GM19240 (cell line): ENCODE measurements around the gene DLGAP3.
"Not testable (repeated sequence)": the region's sequence is repeated elsewhere in the genome, so short reads cannot be mapped to it uniquely, and the experiment has no call there.

ENCODE experiments used
- DNase-seq: peaks from one replicate; pipeline ENCODE4 v3.0.0; 2011; ENCODE audit warnings: low spot score; ENCODE audit not compliant: insufficient read length

DLGAP3 gene

GRCh38 chr1:34929497-34929852 is at the start of gene DLGAP3:
Gene DLGAP3, minus strand, starts transcription at chr1:34929650. Its CDS starts 24,267 bp downstream, at chr1:34905383.
- no peak for DNase-seq

GRCh38 chr1:34978921-34979320 is 49.5 kb upstream of the DLGAP3 start:
- no peak for DNase-seq

DNA sequence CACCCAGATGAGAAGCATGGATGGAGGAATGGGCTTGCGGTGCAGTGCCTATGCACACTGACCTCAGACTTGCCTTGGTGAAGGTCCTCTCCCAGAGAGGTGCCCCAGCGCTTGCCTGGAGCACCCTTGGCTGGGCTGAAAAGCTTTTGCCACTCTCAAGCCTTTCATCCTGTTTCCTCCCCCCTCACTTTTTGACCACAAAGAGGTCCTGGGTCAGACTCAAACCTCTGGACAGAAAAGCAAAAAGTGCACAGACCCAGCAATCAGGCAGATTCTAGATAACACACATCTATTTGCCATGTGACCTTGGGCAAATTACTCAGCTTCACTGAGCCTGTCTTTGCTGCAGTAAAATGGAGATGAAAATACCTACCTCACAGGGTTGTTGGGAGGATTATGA is 48.4 kb upstream of the DLGAP3 start:
- DNase-seq = no peak

DNA sequence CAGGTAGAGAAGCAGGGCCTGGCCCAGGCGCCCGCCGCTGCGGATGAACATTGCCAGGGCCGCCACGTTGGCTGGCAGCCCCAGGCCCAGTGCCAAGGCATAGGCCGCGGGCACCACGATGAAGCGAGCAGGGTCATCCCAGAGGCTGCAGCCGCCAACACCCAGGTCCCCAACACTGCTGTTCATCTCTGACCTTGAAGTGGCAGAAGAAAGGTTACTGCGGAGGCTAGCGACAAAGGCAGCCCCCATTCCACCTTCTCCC is 47.7 kb upstream of the DLGAP3 start:
- no peak for DNase-seq

DNA sequence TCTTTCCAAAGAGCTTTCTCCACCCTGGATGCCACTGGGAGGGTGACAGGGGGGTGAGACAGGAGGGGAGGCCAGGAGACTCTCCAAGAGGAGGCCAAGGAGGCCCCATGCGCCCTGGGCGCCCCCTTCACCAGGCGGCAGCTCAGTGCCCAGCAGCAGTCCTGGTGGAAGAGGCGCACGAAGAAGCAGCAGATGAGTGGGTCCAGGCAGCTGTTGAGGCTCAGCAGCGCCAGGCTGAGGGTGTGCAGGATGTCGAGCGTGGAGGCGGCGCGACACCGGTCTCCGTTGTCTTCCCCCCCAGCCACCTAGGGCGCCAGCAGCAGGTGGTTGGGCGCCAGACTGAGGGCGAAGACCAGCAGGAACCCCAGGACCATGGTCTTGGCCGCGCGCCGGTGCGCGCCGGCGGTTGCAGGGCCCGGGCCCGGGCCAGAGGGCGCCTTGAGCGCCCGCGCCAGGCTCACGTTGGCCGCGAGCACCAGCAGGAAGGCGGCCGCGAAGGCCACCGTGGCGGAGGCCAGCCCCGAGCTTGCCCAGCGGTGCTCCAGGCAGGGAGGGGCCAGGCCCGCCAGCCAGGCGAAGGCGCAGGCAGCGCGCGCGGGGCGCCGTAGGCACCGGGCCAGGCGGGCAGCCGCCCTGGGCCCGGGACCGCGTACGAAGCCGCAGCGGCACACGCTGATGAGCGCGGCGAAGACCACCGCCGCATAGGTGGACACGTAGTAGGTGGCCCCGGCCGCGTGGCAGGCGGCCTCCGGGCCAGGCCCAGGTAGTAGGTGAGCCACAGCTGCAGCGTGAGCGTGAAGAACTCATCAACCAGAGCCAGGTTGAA is 47.1 kb upstream of the DLGAP3 start:
- no peak for DNase-seq

DNA sequence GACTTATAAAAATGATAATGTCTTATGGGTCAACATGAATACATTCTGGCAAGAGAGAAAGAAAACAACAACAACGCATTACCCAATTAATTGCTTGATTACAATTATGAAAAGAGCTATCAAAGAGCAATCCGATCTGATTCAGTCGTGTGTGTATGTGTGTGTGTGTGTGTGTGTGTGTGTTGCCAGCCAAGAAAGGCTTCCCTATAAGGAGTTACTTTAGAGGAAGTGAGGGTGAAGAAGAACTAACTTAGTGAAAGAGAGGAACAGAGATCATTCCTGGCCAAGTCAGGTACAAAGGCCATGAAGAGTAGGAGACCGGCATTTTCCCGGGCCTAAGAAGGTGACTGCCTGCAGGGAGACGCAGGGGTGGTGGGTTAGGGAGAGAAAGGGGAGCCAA is 46.3 kb upstream of the DLGAP3 start:
- no peak for DNase-seq

- DNase-seq = no peak
These were observed 45.9 kb upstream of the DLGAP3 start for GRCh38 chr1:34975338-34975737.

DNA sequence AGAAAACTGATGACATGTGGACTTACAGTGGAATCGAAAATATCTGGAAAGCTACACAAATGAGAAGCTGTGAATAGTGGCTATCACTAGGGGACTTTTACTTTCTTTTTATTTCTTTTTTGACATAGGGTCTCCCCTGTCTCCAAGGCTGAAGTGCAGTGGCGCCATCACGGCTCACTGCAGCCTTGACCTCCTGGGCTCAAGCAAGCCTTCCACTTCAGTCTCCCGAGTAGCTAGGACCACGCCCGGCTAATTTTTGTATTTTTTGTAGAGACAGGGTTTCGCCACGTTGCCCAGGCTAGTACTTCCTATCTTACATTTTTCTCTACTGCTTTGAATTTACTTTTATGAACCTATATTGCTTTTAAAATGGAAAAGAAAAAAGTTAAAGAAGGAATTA is 45.2 kb upstream of the DLGAP3 start:
- DNase-seq = no peak

DNA sequence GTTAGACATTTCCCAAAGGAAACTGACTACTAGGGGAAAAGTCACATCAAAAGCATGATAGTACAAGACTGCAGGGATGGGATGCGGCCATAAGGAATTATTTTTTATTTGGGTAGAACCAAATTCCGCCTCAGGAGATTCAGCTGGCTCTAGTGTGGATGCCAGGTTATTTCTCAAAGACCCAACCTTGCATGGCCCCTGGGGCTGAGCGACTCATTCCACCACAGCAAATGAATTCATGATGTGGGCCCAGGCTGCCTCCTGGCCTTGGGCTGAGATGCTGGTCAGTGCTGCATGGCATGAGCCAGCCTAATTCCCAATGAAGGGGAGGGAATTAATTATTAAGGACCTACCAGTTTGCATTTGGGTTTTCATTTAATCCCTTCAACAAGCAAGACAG is 43.9 kb upstream of the DLGAP3 start:
- no peak for DNase-seq

- DNase-seq = no peak
These were observed 41.4 kb upstream of the DLGAP3 start for GRCh38 chr1:34970829-34971228.

DNA sequence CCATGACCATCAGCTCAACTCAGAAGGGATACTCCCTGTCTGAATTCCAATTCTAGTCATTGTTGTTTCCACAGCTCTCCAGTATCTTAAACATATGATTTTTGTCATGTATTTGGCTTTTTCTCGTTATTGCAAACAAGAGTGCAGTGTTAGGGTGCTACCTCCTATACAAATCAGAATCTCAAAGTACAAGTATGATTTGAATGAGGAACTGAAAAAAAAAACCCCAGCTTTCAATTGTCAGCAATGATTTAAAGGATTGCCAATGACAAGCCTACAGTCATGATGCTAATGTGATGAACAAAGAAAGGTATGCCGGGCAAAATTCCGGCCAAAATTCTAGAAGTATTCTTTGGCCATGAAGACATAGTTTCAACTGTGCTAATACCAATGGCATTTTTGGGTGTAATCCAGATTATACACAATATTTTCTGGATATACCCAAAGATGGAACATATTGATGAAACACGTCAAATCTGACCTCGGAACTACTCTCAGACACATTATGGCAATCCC is 40.8 kb upstream of the DLGAP3 start:
- DNase-seq = no peak

- not testable (repeated sequence) for DNase-seq
These were observed 38.8 kb upstream of the DLGAP3 start for GRCh38 chr1:34968297-34968696.

GRCh38 chr1:34967672-34968071 is 38.2 kb upstream of the DLGAP3 start:
- DNase-seq = not testable (repeated sequence)

- DNase-seq = no peak
These were observed 36.1 kb upstream of the DLGAP3 start for GRCh38 chr1:34965597-34965996.

DNA sequence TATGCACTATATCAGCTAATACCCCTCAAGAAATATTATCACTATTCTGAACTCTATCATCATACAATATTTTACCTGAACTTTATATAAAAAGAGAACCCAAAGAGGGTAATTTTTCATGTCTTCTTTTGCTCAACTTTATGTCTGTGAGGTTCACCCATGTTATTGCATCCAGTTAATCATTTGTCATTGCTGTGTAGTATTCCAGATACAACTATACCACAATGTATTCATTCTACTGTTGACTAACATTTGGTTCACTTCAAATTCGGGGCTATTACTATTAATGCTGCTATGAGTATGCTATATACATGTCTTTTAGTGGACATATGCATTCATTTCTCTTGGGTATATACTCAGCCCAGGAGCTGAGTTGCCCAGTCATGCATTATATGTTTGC is 21.0 kb upstream of the DLGAP3 start:
- DNase-seq = no peak

DNA sequence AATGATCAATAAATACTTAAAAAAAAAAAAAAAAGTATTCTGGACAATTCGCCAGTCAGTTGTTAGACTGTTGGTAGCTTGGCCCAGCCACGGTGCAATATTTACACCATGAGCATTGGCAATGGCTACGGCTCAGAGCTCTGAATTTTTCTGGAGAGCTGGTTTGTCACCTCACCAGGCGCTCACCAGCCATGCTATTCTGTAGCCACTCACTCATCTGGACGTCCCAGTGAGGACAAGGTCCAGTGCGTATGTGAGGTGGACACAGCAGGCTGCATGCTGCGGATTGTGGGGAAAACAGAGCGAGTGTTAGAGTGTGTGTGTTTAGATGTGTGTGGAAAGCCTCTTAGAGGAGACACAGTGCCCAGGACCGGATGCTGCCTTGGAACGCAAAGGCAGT is 19.3 kb upstream of the DLGAP3 start:
- DNase-seq = not testable (repeated sequence)

DNA sequence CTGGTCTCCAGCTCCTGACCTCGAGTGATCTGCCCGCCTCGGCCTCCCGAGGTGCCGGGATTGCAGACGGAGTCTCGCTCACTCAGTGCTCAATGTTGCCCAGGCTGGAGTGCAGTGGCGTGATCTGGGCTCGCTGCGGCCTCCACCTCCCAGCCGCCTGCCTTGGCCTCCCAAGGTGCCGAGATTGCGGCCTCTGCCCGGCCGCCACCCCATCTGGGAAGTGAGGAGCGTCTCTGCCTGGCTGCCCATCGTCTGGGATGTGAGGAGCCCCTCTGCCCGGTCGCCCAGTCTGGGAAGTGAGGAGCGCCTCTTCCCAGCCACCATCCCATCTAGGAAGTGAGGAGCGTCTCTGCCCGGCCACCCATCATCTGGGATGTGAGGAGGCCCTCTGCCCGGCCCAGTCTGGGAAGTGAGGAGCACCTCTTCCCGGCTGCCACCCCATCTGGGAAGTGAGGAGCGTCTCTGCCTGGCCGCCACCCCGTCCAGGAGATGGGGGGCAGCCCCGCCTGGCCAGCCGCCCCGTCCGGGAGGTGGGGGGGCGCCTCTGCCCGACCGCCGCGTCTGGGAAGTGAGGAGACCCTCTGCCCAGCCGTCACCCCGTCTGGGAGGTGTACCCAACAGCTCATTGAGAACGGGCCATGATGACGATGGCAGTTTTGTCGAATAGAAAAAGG is 18.3 kb upstream of the DLGAP3 start:
- not testable (repeated sequence) for DNase-seq

DNA sequence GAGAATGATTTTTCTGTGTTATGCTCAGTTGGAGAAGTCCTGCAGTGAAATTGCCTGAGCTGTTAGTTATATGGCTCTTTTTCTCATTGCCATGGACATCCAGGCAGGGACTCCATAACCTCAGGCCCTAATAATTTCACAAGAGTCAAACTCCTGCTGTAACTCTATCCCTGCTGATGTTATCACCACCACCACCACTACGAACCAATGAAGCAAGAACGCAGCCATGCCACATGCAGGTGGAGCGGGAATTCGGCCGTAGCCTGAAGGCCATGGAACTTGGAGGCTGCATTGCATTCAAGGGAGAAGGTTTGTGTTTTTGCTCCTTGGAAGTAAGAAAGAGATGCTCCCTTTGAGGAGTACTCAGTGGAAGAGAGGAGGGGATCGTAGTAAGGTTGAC is 16.8 kb upstream of the DLGAP3 start:
- no peak for DNase-seq

GRCh38 chr1:34941798-34942197 is 12.3 kb upstream of the DLGAP3 start:
- not testable (repeated sequence) for DNase-seq

DNA sequence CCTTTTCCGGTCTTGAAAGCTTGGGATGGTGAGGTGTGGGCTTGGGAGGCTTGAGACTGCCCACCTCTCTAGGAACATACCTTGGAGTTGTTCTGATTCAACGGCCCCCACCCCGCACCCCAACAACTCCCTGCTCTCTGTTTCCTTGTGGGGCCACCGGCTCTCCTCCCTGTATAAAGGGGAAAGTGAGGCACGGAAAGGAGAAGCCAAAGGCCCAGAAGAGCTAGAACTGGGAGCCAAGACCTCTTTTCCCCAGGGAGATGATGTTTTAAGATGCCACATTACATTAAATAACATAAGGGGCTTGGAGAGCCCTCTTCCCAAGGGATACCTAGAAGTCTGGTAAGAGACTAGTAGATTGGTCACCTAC is 1.2 kb upstream of the DLGAP3 start:
- no peak for DNase-seq

DNA sequence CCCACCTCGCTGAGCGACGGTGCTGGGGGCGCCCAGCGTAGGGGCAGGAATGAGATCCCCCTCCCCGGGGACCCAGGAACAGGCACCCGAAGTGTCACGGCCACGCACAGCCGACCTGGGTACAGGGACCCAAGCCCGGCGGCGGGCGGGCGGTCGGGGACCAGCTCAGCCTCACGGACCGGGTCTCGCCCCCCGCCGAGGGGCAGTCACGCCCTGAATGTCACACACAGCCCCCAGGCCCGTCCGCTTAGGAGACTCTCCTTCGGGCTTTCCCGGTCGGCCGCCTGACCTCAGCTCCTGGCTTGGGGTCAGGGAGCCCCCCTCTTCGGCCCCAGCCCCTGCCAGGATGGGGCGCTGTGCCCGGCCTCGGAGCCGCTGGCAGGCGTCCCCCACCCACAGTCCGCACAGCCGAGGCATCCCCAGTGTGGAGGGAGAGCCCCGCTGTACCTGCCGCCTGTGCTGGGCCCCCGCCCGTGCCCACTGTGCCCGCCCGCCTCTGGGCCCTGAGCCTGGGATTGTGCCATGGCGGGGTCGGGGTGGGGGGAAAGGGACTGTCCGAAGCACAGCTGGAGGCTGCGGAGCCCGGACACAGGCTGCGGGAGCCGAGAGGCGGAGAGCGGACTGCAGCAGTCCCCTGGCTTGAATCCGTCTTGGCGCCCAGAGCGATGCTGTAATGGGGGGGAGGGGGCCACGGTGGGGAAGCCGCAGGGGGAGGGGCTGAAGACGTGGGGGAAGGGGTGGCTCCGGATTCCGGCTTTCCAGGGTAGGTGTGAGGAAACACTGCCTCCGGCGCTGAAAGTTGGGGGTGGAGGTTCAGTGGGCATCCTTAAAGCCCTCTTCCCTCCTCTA is 627 bp upstream of the DLGAP3 start:
- DNase-seq = no peak
